Lower leg skin (tissue), 3 donors: Measurements from ENCODE around the gene DYNC2H1.

ENCODE experiments used
- POLR2A ChIP-seq, 2 donors: fragments of 450-650 bp; IDR thresholded peaks; one replicate each; pipeline ENCODE4 v1.6.1; 2016 to 2017; ENCODE audit warnings: antibody characterized with exemption in 2 of 2, mild to moderate bottlenecking in 1 of 2, moderate library complexity in 1 of 2
- TF ChIP-seq, protein P1 (sequence below), 3 donors: fragments of 450-650 bp; IDR thresholded peaks; one replicate each; pipeline ENCODE4 v1.5.1; 2016; ENCODE audit warnings: antibody characterized with exemption in 3 of 3, mild to moderate bottlenecking in 3 of 3, moderate library complexity in 2 of 3

DNA sequence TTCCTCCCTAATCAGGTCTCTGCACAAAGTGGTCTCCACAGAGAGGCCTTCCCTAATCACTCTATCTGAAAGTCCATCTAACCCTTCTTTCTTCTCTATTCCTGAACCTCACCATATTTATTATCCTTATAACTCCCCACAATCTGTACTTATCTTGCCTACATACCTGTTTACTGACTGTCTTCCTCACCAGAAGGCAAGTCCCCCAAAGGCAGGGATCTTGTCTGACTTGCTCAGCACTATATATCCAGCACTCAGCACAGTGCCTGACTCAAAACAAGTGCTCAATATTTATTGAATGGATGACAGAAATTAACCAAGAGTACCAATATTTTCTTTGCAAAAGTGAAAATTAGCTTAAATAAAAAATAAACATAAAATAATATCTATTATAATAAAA is 22.8 kb upstream of the DYNC2H1 start:
- TF ChIP-seq, protein P1, sequence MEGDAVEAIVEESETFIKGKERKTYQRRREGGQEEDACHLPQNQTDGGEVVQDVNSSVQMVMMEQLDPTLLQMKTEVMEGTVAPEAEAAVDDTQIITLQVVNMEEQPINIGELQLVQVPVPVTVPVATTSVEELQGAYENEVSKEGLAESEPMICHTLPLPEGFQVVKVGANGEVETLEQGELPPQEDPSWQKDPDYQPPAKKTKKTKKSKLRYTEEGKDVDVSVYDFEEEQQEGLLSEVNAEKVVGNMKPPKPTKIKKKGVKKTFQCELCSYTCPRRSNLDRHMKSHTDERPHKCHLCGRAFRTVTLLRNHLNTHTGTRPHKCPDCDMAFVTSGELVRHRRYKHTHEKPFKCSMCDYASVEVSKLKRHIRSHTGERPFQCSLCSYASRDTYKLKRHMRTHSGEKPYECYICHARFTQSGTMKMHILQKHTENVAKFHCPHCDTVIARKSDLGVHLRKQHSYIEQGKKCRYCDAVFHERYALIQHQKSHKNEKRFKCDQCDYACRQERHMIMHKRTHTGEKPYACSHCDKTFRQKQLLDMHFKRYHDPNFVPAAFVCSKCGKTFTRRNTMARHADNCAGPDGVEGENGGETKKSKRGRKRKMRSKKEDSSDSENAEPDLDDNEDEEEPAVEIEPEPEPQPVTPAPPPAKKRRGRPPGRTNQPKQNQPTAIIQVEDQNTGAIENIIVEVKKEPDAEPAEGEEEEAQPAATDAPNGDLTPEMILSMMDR (IDR thresholded peaks at IDR 0.05) = no peak
- no peak for TF ChIP-seq POLR2A (IDR thresholded peaks at IDR 0.05)
